Measurements from ENCODE around the gene FAM76B. TPM values are rescaled to one million over a fixed set of nuclear protein-coding genes. Genes with fewer than 3 reads are reported as not detected.

Gene FAM76B
- total RNA-seq, 4 donors from 2014 or later: 3.6 to 13.6 (median 8.9) TPM

DNA sequence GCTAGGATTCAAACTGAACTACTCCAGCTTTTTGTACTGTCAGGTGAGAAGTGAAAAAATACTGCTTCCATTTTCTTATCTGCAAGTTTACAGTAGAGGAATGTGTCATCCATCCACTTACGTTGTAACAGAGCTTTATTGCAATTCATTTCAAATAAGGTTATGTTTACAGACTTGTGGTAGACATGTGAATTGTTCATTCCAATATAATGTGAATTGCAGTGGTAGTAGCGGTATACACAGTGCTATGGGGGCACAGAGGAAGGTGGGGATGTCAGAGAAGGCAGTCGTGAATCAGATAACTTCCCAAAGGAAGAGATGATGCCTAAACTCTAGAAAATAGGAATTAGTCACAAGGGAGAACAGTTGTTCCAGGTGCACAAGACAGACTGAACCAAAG is 43.2 kb upstream of the FAM76B start:
- ATAC-seq (no peak), DNase-seq (no peak)
- no peak overlapping the region for H3K27ac ChIP-seq
- H3K9me3 ChIP-seq: no peaks in the 10 kb centered on the region
- no peak for TF ChIP-seq POLR2A (IDR thresholded peaks at IDR 0.05)
- TF ChIP-seq, protein P1, sequence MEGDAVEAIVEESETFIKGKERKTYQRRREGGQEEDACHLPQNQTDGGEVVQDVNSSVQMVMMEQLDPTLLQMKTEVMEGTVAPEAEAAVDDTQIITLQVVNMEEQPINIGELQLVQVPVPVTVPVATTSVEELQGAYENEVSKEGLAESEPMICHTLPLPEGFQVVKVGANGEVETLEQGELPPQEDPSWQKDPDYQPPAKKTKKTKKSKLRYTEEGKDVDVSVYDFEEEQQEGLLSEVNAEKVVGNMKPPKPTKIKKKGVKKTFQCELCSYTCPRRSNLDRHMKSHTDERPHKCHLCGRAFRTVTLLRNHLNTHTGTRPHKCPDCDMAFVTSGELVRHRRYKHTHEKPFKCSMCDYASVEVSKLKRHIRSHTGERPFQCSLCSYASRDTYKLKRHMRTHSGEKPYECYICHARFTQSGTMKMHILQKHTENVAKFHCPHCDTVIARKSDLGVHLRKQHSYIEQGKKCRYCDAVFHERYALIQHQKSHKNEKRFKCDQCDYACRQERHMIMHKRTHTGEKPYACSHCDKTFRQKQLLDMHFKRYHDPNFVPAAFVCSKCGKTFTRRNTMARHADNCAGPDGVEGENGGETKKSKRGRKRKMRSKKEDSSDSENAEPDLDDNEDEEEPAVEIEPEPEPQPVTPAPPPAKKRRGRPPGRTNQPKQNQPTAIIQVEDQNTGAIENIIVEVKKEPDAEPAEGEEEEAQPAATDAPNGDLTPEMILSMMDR (IDR thresholded peaks at IDR 0.05 in 4 of 5, conservative IDR thresholded peaks at IDR 0.05 in 1 of 5): no peak
- in situ Hi-C loops (cut with MboI; ENCODE audit: low sequenced_read_pairs in 4 of 4) (loop anchor here (10.0 to 25.0 kb wide), 3 partner anchors 530 to 592 kb away; partner anchors contain the start of genes CCDC82 (in 1 of the 4) and JRKL (in 1 of the 4)), intact Hi-C loops (cut with DNase I; ENCODE audit: low total_unique reads) (no loop called here)
- H3K27me3 ChIP-seq: no peaks in the 10 kb centered on the region
- peaks cover 0 to 8% of the 10 kb centered on the region in 2 donors for H3K4me1 ChIP-seq
- H3K4me3 ChIP-seq: no peak overlapping the region
- H3K36me3 ChIP-seq: peaks cover 2 to 62% of the 10 kb centered on the region in 2 donors

DNA sequence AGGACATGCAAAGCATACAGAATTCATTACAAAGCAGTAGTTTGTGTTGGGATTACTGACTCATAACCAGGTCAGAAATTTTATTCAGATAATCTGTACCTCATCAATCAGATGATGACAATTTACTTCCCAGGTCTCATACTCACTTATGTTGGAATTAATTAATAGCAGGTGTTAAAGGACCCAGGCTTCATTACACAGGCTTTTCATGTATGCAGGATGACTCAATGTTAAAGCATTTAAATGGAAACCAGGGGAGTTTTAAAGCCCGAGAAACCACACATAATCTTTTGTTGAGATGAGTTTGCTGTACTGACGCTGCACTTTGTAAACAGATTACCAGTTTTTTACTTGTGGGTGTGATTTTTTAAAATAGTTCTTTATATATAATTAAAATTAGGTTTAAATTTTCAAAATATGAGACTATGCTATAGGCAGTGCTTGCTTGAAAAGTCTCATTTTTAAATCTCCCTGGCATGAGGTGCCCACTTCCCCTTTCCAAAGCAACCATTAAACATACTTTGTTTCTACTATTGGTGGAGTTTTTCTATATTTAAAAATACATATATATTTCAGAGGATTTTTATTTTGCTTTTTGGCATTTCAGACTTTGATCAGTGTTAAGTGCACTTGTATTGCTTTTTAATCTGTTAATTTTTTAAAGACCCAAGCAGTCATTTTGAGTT is 41.8 kb upstream of the FAM76B start:
- Histone ChIP-seq H3K4me3 (no peak overlapping the region), H3K9me3 (no peaks in the 10 kb centered on the region), H3K36me3 (peaks cover 2 to 58% of the 10 kb centered on the region in 2 donors), H3K27ac (no peak overlapping the region), H3K27me3 (no peaks in the 10 kb centered on the region), H3K4me1 (peaks cover 0 to 6% of the 10 kb centered on the region in 2 donors)
- intact Hi-C loops (cut with DNase I; ENCODE audit: low total_unique reads): no loop called here
- DNase-seq (no peak), ATAC-seq (no peak)
- TF ChIP-seq, protein P1 (IDR thresholded peaks at IDR 0.05 in 4 of 5, conservative IDR thresholded peaks at IDR 0.05 in 1 of 5): no peak
- TF ChIP-seq POLR2A (IDR thresholded peaks at IDR 0.05): no peak
- in situ Hi-C loops (cut with MboI; ENCODE audit: low sequenced_read_pairs in 4 of 4): loop anchor here (10.0 to 25.0 kb wide), 3 partner anchors 531 to 593 kb away; partner anchors contain the start of genes CCDC82 (in 1 of the 4) and JRKL (in 1 of the 4)

DNA sequence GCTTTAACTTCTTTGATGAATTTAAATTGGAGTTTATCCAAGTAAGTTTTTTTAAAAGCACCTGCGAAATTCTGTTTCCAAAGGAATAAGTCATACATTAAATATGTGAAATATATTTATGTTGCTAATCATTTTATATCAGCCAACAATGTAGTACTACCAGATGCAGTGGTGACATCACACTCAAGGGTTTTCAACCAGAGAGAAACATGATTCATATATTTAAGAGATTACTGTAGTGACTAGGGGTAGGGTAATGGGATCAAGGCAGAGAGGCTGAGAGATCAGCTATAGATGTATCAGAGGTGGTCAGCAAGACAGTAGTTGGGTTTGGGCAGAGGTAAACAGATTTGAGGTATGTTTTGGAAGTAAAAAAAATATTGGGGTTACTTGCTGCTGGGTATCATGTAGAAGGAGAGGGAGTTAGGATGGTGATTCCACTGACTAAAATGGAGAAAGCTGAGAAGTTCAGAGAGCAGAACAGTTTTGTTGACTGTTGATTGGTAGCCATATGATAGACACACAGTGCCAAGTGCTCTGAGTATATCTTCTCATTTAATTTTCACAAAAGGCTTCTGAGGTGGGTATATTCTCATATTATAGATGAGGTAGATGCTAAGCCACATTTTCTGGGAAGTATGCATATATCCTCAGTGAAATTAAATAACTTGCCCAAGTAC is 40.1 kb upstream of the FAM76B start:
- Histone ChIP-seq H3K9me3 (no peaks in the 10 kb centered on the region), H3K36me3 (peaks cover 2 to 48% of the 10 kb centered on the region in 2 donors), H3K27me3 (no peaks in the 10 kb centered on the region), H3K27ac (no peak overlapping the region), H3K4me1 (no peaks in the 10 kb centered on the region), H3K4me3 (no peak overlapping the region)
- no peak for DNase-seq
- ATAC-seq: no peak
- in situ Hi-C loops (cut with MboI; ENCODE audit: low sequenced_read_pairs in 4 of 4): loop anchor here (10.0 to 25.0 kb wide), 3 partner anchors 533 to 595 kb away; partner anchors contain the start of genes CCDC82 (in 1 of the 4) and JRKL (in 1 of the 4)
- TF ChIP-seq, protein P1 (IDR thresholded peaks at IDR 0.05 in 4 of 5, conservative IDR thresholded peaks at IDR 0.05 in 1 of 5): no peak
- TF ChIP-seq POLR2A (IDR thresholded peaks at IDR 0.05): no peak
- intact Hi-C loops (cut with DNase I; ENCODE audit: low total_unique reads): no loop called here

DNA sequence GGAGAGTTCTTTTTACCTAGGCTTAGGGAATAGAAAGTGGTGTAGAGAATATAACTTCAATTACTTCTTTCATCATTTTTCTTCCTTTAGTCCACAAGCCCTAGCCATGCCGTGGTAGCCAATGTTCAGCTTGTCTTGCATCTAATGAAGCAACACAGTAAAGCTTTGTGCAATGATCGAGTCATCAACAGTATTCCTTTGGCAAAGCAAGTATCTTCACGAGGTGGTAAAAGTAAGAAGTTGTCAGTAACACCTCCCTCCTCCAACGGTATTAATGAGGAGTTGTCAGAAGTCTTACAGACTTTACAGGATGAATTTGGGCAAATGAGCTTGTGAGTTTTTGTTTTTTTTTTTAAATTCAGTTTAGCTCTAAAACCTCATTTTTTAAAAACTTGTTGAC is 38.1 kb upstream of the FAM76B start:
- Histone ChIP-seq H3K9me3 (no peaks in the 10 kb centered on the region), H3K4me1 (no peaks in the 10 kb centered on the region), H3K27ac (no peak overlapping the region), H3K36me3 (peaks cover 0 to 37% of the 10 kb centered on the region in 2 donors), H3K27me3 (no peaks in the 10 kb centered on the region), H3K4me3 (no peak overlapping the region)
- DNase-seq (no peak), ATAC-seq (no peak)
- in situ Hi-C loops (cut with MboI; ENCODE audit: low sequenced_read_pairs in 4 of 4): loop anchor here in 2 of 4 donors (25.0 kb wide), 2 partner anchors 535 to 560 kb away; partner anchors contain the start of genes CCDC82 (in 1 of the 2) and JRKL (in 1 of the 2)
- intact Hi-C loops (cut with DNase I; ENCODE audit: low total_unique reads): no loop called here
- TF ChIP-seq POLR2A (IDR thresholded peaks at IDR 0.05): no peak
- TF ChIP-seq, protein P1 (IDR thresholded peaks at IDR 0.05 in 4 of 5, conservative IDR thresholded peaks at IDR 0.05 in 1 of 5): no peak

All from gastrocnemius medialis (tissue), 4 donors.